ENCODE results near the gene USP37. TPM values are rescaled to one million over a fixed set of nuclear protein-coding genes. Genes with fewer than 3 reads are reported as not detected.

Gene USP37
- total and polyA plus RNA-seq, 8 donors: 2.1 to 8.6 (median 5.0) TPM

- 93 to 96% methylated on average over 24 of the region's 24 CpGs for WGBS, 2 donors
- peak in 1 of 6 donors; percentile 45 for DNase-seq
- no peak for FAIRE-seq
- no peak overlapping the region for H3K4me3 ChIP-seq
- no peaks in the 10 kb centered on the region for H3K36me3 ChIP-seq
- no peak overlapping the region for H3K27ac ChIP-seq
- no peak for ATAC-seq
- H3K9me3 ChIP-seq: no peaks in the 10 kb centered on the region
- TF ChIP-seq CTCF (IDR thresholded peaks at IDR 0.05): no peak
- H3K4me1 ChIP-seq: no peaks in the 10 kb centered on the region
- intact Hi-C loops (cut with DNase I): no loop called here
- H3K27me3 ChIP-seq: no peaks in the 10 kb centered on the region
Observed at GRCh38 chr2:218428846-218429558, 139.1 kb downstream of the USP37 start.

GRCh38 chr2:218427741-218428140, 140.4 kb downstream of the USP37 start:
- no peak for DNase-seq
- Histone ChIP-seq H3K4me1 (no peaks in the 10 kb centered on the region), H3K9me3 (no peaks in the 10 kb centered on the region), H3K27me3 (no peaks in the 10 kb centered on the region), H3K4me3 (no peak overlapping the region), H3K27ac (no peak overlapping the region), H3K36me3 (no peaks in the 10 kb centered on the region)
- intact Hi-C loops (cut with DNase I): no loop called here
- 81% methylated on average over 11 of the region's 11 CpGs for WGBS, 2 donors
- FAIRE-seq: no peak
- ATAC-seq: no peak
- TF ChIP-seq CTCF (IDR thresholded peaks at IDR 0.05): no peak

- no peak overlapping the region for H3K4me3 ChIP-seq
- H3K27ac ChIP-seq: no peak overlapping the region
- WGBS, 2 donors: 90% methylated on average over 10 of the region's 10 CpGs
- FAIRE-seq: no peak
- intact Hi-C loops (cut with DNase I): no loop called here
- no peak for ATAC-seq
- H3K27me3 ChIP-seq: no peaks in the 10 kb centered on the region
- no peaks in the 10 kb centered on the region for H3K36me3 ChIP-seq
- DNase-seq: no peak
- no peaks in the 10 kb centered on the region for H3K9me3 ChIP-seq
- no peaks in the 10 kb centered on the region for H3K4me1 ChIP-seq
- no peak for TF ChIP-seq CTCF (IDR thresholded peaks at IDR 0.05)
Observed at GRCh38 chr2:218425531-218425930, 142.6 kb downstream of the USP37 start.

- intact Hi-C loops (cut with DNase I): no loop called here
- FAIRE-seq: no peak
- no peak overlapping the region for H3K27ac ChIP-seq
Observed at GRCh38 chr2:218423584-218423983, 144.6 kb downstream of the USP37 start.

More at GRCh38 chr2:218423584-218423983, 144.6 kb downstream of the USP37 start:
- Histone ChIP-seq H3K36me3 (no peaks in the 10 kb centered on the region), H3K4me1 (no peaks in the 10 kb centered on the region), H3K4me3 (no peak overlapping the region), H3K9me3 (no peaks in the 10 kb centered on the region), H3K27me3 (no peaks in the 10 kb centered on the region)
- 83 to 90% methylated on average over 9 of the region's 9 CpGs for WGBS, 2 donors
- ATAC-seq (no peak), DNase-seq (no peak)
- TF ChIP-seq CTCF (IDR thresholded peaks at IDR 0.05): no peak

Data from pancreas (tissue), 10 donors.